ENCODE data around the gene CCDC106.

CCDC106 gene

DNA sequence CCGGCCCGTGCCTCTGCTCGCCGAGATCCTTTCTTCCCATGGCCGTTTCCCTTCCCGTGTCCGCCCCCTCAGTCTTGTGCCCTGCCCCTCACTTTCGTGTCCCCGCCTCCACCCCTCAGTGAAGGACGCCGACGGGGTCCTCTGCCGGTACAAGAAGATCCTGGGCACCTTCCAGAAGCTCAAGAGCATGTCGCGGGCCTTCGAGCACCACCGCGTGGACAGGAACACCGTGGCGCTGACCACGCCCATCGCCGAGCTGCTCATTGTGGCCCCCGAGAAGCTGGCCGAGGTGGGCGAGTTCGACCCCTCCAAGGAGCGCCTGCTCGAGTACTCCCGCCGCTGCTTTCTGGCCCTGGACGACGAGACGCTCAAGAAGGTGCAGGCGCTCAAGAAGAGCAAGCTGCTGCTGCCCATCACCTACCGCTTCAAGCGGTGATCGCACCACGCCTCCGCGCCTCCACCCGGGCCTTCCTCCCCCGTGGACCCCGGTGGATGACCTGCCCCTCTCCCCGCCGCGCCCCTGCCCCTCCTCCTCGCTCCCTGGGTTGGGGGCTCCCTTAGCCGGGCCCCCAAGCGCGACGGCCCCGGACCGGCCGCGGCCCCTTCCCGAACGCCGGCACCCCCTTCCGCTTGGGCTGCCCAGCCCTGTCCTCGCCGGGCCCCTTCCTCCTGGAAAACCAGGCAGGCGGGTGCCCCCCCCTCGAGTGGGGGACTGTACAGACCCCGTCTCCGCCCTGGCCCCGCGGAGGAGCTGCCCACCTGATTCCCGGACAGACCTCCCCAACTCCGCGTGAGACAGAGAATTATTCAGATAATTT, 4.5 kb downstream of the CCDC106 start:
- DNase-seq, result no peak

DNA sequence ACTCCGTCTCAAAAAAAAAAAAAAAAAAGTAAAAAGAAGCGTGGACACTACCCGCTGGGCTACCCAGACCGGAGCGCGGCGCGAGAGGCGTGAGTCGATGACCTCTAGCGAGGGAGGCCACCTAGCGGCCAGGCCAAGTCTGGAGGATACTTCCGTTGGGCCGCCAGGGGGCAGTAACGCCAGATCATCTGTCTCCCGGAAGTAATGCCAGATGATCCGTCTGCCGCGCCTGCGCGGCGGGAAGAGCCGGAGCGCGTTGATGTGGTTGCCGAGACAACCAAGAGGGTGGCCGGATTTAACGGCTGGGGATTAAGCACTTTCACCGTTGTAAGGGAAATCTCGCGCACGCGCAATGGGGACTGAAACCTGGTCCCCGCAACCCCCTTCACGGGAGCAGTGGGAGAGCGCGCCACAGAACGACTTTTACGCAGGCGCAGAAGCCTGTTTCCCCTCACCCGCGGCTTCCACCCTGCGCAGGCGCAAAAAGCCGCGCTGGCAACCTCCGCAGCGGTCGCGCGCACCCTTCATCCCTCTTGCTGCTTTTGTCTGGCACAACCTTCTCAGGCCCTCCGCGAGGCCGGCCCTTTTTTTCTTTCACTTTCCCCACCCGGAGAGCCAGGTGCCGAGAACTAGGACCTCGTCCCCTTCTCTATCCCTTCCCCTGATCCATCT, 5.8 kb downstream of the CCDC106 start:
- peak; percentile 96 for DNase-seq

DNA sequence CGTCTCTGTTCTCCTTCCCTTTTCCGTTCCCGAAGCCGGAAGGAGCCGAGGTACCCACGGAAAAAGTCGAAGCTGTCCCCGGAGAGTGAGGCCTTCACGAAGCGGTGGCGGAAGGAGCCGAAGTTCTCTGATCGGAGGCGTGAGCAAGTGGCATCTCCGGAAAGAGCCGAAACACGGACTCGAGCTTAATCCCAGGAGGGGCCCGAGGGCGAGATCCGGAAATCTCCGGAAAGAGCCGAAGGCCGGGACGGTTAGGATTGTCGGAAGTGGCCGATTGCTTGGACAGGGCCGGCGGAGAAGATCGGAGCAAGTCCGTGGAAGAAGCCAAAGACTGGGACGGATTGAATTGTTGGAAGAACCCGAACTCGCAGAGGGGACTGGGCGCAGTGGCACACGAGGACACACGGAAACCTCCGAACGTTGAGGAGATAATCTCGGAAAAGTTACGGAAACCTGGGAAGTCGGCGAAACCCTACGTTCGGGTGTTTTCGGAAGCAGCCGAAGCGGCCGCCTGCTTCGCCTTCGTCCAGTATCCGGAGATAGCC, 6.4 kb downstream of the CCDC106 start:
- peak; percentile 98 for DNase-seq

DNA sequence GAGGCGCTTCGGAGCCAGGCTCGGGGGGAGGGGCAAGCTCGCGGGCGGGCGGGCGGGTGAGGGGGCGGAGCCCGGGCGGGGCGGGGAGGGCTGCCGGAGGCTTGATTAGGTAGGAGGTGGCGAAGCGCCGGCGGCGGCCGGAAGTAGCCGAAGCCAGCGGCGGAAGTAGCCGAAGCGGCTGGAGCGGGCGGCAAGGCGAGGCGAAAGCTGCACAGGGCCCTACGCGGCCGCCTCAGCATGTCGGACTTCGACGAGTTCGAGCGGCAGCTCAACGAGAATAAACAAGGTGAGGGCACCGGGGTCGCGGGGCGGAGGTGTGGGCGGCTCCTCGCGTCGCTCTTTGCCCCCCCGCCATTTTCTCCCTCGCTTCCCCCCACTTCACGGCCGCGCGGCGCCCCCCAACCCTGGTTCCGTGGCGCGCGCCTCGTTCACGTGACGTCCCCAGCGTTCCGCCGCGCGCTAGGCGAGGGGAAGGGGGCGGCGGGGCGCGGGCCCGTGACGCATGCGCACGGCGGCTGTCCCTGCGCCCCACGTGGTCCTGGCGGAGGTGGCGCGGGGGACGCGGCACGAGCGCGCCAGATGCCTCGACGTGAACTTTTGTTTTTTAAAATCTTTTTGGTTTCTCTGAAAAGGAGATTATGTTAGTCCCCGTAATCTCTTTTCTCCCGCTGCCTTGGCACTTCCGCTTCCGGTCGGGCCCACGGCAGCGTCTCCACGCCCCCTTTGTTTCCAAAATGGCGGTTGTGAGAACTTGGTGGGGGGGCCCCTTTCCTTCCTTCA, 7.0 kb downstream of the CCDC106 start, which contains the start of gene U2AF2:
Gene U2AF2 (plus strand): TSS at position 168 of the 780 bp plus-strand sequence. CDS start 70 bp downstream, at position 238.
- DNase-seq, result peak; percentile 88

DNA sequence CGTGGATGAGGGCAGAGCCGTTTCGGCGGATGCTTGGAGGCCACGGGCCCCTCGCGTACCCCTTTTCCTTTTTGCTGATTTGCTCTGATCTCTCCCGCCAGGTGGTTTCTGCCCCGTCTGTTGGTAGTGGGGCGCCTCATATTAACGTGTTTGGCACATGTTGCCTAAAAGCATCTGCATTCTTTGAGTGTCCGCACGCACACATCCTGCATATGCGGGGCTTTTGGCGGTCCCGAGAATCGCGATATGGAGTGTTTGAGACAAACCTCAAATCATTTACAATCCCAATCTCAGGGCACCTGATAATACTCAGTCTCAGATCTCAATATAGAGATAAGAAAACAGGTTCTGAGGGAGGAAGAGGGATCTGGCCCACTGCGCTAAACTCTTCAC, 7.6 kb downstream of the CCDC106 start:
- DNase-seq, result no peak

DNA sequence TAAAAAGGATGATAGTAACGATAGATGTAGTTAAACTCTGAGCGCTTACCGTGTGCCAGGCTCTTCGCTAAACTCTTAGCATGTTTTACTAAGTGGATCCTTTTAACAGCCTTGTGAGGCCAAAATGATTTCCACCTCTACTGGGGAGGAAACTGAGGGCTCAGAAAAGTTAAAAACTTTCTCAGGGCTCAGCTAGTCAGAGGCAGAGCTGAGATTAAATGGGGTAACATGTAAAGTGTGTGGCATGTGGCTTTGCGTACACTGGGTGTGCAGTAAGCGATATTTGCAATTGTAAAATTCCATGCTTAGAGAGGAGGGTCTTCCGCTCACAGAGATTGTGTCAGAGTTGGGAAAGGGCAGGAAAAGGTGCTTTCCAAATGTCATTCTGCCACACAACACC, 8.5 kb downstream of the CCDC106 start:
- DNase-seq, result no peak

DNA sequence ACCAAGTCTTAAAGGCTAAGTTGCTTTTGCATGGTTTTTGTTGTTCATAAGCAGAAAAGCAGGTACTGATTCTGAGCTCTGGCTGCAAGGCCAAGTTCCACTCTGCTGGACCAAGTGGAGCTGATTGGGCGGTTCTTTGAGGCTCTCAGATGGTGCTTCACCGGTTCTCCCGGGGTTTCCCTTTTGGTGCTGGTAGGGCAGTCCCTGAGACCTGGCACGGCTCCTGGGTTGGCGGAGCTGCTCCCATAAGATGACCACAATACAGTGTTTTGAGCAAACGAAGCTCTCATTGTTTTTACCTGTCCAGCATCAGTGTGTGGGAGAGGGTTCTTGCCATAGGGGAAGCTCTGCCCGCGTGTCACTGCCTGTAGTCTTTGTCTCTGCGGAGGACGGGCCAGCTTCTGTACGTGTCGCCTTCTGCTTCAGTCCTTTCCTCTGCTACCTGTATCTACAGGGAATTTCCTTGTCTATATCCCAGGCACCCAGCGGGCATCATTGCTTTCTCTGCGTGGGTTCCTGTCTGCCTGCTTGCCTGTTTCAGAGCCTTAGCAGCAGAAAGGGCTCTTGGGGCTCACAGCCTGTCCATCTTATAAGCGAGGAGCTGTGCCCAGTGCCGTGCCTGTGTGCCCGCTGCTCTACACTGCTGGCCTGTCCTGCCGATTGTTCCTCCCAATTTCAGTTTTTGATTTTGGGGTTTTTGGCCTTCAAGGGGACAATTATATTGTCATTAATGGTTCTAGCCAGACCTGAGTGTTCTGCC, 9.2 kb downstream of the CCDC106 start:
- no peak for DNase-seq

DNA sequence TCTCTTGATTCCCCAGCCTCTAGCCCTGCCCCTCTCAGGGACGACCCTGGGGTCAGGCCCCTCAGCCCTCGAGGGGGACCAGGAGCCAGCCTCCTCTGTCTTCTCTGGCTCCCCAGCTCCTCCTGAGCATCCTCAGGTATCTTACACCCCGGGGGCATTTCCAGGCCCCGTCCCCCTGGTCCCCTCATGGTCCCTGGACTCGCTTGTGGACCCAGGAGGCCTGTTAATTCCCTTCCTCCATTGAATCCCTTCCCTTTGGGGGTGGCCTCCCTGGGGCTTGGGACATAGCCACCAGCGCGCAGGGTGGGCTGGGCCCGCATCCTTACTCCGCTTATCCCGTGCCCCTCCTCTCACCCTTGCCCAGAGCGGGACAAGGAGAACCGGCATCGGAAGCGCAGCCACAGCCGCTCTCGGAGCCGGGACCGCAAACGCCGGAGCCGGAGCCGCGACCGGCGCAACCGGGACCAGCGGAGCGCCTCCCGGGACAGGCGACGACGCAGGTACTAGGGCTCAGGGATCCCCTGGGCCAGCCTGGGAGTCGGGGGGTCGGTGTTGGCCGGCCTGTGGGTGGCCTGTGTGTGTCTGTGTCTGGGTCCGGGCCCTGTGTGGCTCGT, 10.9 kb downstream of the CCDC106 start:
- no peak for DNase-seq

DNA sequence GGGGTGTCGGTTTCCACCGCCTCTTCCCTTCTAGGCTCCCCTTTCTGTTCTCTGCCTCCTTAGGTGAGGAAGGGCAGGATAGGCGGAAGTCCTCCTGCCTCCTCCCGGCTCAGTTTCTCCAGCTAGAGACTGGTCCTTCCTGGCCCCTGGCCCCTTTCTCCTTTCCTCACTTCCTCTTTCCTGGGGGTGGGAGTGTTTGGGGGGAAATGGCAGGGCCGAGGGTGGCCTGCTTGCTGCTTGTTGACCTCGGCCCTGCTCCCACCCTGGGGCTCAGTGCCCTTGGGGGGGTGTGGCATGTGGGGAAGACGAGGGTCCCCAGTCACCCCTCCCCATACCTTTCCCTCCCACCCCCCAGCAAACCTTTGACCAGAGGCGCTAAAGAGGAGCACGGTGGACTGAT, 11.8 kb downstream of the CCDC106 start:
- DNase-seq, result no peak

DNA sequence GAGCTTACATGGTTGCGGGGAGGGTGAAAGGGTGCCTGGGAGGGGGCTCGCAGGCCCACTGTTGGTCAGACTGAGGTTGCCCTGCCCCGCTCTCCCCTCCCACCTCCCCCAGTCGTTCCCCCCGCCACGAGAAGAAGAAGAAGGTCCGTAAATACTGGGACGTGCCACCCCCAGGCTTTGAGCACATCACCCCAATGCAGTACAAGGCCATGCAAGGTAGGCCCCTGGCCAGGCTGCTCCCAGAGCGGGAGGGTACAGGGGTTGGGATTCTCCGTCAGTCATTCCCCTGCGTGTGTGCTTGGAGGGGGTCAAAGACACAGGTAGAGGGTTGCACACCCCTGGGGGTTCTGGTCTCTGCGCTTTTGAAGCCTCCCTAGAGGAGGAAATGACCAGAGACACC, 12.4 kb downstream of the CCDC106 start:
- DNase-seq, result no peak

DNA sequence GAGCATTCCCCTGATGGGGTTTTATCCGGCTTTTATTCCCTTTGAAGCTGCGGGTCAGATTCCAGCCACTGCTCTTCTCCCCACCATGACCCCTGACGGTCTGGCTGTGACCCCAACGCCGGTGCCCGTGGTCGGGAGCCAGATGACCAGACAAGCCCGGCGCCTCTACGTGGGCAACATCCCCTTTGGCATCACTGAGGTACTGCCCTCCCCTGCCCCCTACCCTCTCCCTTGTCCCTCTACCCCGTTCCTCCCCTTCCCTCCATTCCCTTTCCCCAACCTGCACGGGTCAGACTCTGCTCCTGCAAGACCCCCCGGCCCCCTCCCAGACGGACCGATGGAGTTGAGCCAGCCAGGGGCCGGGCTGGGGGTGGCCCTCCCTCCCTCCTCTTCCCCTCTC, 13.0 kb downstream of the CCDC106 start:
- no peak for DNase-seq

DNA sequence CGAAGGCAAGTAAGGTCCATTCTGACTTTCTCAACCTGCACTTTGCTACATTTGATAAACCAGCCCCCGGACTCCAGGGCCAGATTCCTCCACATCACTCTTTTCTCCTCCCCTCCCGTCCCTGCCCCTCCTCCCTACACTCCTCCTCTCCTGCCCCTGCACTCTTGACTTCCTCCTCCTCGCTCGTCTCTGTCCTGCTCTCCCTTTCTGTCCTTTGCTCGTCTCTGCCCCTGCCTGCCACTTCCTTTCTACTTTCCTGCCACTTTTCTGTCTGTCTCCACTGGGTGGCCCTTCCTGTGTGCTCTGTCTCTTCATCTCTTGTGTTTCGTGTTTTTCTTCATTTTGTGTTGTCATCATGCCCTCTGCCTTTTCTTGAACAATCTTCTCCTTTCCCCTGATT, 13.8 kb downstream of the CCDC106 start:
- no peak for DNase-seq

DNA sequence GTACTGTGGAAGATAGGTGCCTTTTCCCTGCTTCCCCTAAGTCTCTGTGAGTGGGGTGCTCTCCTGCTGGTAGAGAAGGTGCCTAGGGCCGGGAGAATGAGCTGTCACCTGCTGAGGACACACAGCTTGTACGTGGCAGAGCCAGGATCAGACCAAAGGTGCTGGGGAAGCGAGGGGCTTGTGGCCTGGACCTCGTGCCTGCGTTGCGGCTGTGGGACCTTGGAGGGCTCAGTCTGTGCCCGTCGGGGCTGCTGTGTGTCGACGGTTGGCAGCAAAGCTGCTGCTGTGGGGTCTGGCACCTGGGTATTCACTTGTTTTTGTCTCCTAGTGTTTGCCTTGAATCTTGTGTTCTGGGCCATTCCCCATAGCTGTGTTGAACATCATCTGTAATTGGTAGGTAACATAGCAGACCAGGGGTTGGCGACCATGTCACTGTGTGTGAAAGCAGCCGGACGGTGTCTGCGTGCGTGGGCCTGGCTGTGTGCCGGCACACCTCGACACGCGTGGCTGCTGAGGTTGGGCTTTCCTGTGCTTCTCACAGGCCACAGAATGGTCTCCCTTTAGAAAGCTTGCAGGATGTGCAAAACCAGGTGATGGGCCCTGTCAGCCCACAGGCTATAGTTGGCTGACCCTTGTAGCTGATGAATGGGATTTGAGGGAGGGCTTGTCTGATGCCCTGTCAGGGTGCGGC, 16.0 kb downstream of the CCDC106 start:
- DNase-seq, result no peak

DNA sequence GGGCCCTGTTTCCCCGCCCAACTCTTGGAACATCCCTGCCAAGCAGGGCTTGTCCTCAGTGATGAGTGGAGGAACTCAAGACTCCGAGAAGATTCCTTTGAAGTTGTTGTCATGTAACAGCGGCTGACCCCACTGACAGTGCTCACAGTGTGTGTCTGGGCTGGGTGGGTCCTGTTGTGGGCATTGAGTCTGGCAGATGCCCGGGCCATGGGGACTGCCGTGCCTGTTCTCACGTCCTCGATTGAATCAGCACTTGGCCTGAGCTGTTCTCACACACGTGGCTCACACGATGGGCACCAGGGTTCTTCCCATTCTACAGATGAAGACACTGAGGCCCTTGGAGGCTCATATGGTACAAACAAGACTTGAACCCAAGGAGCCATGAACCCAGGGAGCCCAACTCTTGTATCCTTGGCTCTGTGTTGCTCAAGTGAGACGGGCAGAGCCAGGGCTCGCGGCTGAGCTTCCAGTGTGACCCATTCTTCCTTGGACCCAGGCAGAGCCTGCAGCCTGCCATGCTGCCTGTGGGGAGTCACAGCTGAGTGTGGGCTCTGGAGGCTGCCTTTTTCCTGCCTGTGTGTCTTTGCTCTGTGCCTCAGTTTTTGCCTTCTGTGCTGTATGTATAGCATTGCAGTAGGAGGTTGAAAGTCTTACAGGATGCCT, 18.5 kb downstream of the CCDC106 start:
- no peak for DNase-seq

DNA sequence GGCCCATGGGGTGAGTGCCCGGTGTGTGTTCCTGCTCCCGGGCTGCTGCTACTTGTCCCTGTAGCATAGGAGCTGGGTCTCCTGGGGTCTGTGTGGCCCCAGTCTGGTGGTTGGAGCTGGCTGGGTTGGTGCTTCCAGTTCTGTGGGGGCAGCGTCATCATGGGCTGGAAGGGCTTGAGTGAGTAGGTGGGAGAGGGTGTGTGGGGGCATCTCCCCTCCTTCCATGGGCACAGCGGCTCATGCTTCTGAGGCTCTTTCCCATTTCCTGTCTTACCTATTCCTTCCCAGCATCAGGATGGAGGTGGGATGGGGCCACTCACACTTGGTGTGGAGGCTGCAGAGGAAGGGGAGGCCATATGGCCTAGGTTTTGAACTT, 19.0 kb downstream of the CCDC106 start:
- DNase-seq, result no peak

DNA sequence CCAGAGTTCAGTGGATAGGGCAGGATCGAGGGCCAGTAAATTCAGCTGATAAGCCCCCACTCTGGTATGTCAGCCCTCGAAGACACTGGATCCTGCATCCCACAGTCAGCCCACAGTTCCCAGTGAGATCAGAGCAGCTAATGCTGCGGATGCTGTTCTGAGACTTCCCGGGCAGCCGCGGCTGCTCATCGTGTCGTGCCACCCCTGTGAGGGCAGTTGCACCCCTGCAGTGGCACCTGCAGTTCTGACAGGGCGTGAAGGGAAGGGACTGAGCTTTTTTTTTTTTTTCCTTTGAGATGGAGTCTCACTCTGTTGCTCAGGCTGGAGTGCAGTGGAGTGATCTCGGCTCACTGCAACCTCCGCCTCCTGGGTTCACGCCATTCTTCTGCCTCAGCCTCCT, 19.5 kb downstream of the CCDC106 start:
- no peak for DNase-seq

DNA sequence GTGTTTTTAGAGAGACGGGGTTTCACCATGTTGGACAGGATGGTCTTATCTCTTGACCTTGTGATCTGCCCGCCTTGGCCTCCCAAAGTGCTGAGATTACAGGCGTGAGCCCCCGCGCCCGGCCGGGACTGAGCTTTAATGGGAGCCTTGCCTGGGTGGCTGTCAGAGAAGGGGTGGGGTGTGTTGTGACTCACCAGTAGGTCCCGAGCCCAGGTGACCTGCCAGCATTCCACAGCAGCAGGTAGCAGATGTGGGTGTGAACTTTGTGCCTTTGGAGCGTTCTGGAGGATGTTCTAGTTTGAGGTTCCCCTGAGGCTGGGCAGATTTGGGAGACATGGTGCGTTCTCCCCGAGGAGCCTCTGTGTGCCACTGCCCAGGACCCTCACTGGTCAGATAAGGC, 19.9 kb downstream of the CCDC106 start:
- no peak for DNase-seq

DNA sequence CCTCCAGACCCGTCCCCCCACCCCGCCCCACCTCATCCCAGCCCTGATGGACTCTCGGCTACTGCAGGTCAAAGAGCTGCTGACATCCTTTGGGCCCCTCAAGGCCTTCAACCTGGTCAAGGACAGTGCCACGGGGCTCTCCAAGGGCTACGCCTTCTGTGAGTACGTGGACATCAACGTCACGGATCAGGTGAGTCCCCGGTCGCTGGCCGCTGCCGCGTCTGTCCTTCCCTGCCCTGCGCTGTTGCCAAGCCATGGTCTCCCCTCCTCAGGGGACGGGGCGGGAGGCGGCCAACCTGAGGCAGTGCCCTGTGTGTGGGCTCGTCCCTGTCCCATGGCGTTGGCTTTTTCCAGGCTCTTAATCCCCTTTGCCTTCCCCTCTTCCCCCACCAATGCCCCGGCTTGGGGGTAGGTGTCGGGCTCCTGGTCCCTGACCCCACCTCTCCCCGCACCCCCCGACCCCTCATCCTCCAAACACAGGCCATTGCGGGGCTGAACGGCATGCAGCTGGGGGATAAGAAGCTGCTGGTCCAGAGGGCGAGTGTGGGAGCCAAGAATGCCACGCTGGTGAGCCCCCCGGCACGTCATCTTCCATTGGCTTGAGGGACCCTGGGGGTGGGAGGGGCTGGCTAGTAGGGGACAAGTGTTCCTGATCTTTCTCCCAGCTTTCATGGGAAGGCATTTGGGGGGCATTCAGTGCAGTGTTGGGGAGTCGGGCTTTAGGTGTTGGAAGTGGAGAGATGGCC, 20.8 kb downstream of the CCDC106 start:
- no peak for DNase-seq

DNA sequence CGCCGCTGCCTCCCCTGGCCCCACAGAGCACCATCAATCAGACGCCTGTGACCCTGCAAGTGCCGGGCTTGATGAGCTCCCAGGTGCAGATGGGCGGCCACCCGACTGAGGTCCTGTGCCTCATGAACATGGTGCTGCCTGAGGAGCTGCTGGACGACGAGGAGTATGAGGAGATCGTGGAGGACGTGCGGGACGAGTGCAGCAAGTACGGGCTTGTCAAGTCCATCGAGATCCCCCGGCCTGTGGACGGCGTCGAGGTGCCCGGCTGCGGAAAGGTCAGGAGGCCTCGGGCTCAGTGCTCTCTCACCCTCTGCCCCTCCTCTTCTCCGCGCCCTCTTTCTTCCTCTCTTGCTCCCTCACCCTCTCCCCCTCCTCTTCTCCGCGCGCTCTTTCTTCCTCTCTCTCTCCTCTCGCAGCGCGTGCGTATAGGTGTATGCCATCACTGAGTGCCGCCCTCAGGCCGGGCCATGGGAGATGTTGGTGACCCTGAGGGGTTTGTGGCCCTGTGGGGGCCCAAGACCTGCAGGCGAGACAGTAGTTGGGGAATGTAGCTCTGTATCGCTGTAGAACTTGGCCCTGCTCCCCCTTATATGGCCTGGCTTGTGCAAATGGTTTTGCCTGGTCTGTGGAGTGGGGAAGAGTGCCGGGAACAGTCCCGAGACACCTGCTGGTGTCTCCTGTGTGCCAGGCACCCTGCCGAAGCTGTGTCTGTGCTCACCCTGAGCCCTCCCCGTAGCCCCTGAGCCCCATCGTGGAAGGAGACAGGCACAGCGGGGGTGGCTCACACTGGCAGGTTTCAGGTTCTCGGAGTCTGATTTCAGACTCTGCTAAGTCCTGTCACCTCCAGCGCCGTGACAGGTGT, 21.6 kb downstream of the CCDC106 start:
- DNase-seq, result no peak

Data from NCI-H774 (cell line).